ENCODE results near the gene PAQR5.

Gene PAQR5

DNA sequence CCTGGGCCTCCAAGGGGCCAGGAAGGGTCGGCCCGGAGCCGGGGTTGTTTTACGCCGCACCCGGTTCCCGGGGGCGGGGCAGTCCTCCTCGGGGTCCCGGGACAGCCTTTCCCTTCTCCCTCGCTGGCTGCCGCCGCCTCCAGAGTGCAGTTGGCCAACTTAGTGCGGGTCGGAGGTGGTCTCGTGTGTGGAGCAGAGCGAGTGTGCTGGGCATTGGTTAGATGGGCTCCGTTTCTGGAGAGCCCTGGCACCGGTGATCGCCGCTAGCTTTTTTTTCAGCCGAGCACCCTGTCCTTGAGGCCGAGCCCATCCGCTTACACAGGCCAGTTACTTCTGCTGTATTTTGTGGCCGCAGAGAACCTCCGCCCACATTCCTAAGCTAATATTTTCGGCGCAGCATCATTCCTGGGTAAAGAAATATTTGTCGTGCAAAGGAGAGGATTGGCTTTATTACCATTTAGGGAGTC is 116.0 kb downstream of the PAQR5 start:
- in situ Hi-C loops (cut with MboI; ENCODE audit: low sequenced_read_pairs): loop anchor here (25.0 kb wide), 1 partner anchor 352 kb away; no protein-coding TSS in a partner anchor

DNA sequence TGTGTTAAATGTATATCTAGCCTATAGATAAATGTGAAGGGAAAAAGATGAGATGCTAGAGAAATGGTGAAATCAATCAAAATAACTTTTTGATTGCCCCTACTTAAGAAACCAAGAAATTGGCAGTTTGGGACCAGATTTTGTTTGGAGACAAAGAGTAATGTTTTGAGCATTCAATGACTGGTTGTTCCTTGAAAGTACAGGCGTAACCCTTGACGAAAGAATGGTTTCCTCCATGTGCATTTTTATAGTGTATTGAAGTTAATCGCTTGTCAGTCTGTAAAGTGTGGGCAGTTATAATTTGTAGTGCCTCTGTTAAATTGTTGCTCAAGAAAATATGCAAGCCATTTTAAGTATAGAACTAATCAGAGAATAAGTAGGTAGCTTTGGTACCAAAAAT is 116.7 kb downstream of the PAQR5 start:
- in situ Hi-C loops (cut with MboI; ENCODE audit: low sequenced_read_pairs): loop anchor here (25.0 kb wide), 1 partner anchor 353 kb away; no protein-coding TSS in a partner anchor

- in situ Hi-C loops (cut with MboI; ENCODE audit: low sequenced_read_pairs): loop anchor here (25.0 kb wide), 1 partner anchor 355 kb away; no protein-coding TSS in a partner anchor
Measured at GRCh38 chr15:69417581-69417980, 118.9 kb downstream of the PAQR5 start.

- in situ Hi-C loops (cut with MboI; ENCODE audit: low sequenced_read_pairs): loop anchor here (25.0 kb wide), 1 partner anchor 359 kb away; no protein-coding TSS in a partner anchor
Measured at GRCh38 chr15:69421498-69421897, 122.8 kb downstream of the PAQR5 start.

GRCh38 chr15:69422336-69422895 is 123.7 kb downstream of the PAQR5 start:
- in situ Hi-C loops (cut with MboI; ENCODE audit: low sequenced_read_pairs): loop anchor here (25.0 kb wide), 1 partner anchor 360 kb away; no protein-coding TSS in a partner anchor

- in situ Hi-C loops (cut with MboI; ENCODE audit: low sequenced_read_pairs): loop anchor here (25.0 kb wide), 1 partner anchor 362 kb away; no protein-coding TSS in a partner anchor
Measured at GRCh38 chr15:69424001-69424400, 125.3 kb downstream of the PAQR5 start.

- in situ Hi-C loops (cut with MboI; ENCODE audit: low sequenced_read_pairs): loop anchor here (25.0 kb wide), 1 partner anchor 363 kb away; no protein-coding TSS in a partner anchor
Measured at GRCh38 chr15:69424748-69425413, 126.2 kb downstream of the PAQR5 start.

- in situ Hi-C loops (cut with MboI; ENCODE audit: low sequenced_read_pairs): no loop called here
Measured at GRCh38 chr15:69433831-69434230, 135.1 kb downstream of the PAQR5 start.

GRCh38 chr15:69434238-69434637 is 135.5 kb downstream of the PAQR5 start:
- in situ Hi-C loops (cut with MboI; ENCODE audit: low sequenced_read_pairs): no loop called here

- in situ Hi-C loops (cut with MboI; ENCODE audit: low sequenced_read_pairs): no loop called here
Measured at GRCh38 chr15:69434679-69435078, 136.0 kb downstream of the PAQR5 start.

GRCh38 chr15:69435985-69436384 is 137.3 kb downstream of the PAQR5 start:
- in situ Hi-C loops (cut with MboI; ENCODE audit: low sequenced_read_pairs): no loop called here

GRCh38 chr15:69436951-69437350 is 138.2 kb downstream of the PAQR5 start:
- in situ Hi-C loops (cut with MboI; ENCODE audit: low sequenced_read_pairs): no loop called here

GRCh38 chr15:69439623-69440022 is 140.9 kb downstream of the PAQR5 start:
- in situ Hi-C loops (cut with MboI; ENCODE audit: low sequenced_read_pairs): no loop called here

DNA sequence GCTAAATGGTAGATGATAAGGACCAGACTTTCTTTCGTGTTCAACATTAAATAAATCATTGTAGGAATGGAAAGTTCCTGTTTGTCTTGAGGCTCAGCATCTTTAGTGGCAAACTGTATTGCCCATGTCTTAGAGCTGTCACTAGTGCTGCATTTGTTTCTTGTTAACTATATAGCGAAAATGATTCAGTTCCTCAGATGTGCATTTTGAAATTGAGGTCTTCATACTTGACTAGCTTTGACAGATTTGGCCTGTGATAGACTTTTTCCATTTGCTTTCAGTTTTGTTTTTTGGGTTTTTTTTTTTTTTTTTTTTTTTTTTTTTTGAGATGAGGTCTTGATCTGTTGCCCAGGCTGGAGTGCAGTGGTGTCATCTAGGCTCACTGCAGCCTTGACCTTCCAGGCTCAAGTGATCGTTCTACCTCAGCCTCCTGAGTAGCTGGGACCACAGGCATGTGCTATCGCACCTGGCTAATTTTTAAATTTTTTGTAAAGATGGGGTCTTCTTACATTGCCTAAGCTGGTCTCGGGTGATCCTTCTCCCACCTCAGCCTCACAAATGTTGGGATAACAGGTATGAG is 144.4 kb downstream of the PAQR5 start:
- in situ Hi-C loops (cut with MboI; ENCODE audit: low sequenced_read_pairs): no loop called here

DNA sequence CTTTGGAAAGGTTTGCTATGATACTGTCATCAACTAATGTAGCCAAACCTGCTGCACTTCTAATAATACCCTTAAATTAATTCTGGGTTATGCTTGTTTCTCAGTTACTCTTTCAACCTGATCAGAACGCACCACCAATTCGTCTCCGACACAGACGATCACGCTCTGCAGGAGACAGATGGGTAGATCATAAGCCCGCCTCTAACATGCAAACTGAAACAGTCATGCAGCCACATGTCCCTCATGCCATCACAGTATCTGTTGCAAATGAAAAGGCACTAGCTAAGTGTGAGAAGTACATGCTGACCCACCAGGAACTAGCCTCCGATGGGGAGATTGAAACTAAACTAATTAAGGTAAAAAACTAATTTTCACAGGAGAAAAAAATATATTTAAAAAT is 146.0 kb downstream of the PAQR5 start:
- in situ Hi-C loops (cut with MboI; ENCODE audit: low sequenced_read_pairs): no loop called here

DNA sequence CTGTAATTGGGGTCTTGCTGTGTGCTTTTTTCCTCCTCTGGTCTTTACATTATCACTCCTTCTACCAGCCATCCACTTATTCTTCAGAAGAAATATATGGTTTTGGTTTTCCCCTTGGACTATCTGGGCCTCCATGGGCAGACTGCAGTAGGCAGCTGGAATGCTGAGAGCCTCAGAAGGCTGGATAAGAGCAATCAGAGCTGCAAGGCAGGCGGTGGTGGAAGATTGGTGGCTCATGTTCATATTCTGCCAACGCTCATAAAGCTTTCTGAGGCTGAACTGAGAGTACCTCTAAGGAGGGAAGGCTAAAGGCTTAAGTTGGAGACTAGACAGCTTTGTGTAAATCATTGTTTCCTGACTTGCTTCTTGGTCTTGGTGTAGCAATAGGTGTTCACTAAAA is 148.2 kb downstream of the PAQR5 start:
- in situ Hi-C loops (cut with MboI; ENCODE audit: low sequenced_read_pairs): no loop called here

- in situ Hi-C loops (cut with MboI; ENCODE audit: low sequenced_read_pairs): loop anchor here (25.0 kb wide), 1 partner anchor 1987 kb away; no protein-coding TSS in a partner anchor
Measured at GRCh38 chr15:69450221-69450620, 151.5 kb downstream of the PAQR5 start.

- in situ Hi-C loops (cut with MboI; ENCODE audit: low sequenced_read_pairs): loop anchor here (25.0 kb wide), 1 partner anchor 1986 kb away; no protein-coding TSS in a partner anchor
Measured at GRCh38 chr15:69450968-69451695, 152.4 kb downstream of the PAQR5 start.

GRCh38 chr15:69451951-69452691 is 153.4 kb downstream of the PAQR5 start:
- in situ Hi-C loops (cut with MboI; ENCODE audit: low sequenced_read_pairs): loop anchor here (25.0 kb wide), 1 partner anchor 1985 kb away; no protein-coding TSS in a partner anchor

All from HL-60/S4 treated with retinoic acid at 250 ng/mL for 4 days and 3 days (cell line).